Kidney (tissue), 14 donors: Measurements from ENCODE around the gene EGF. TPM values are rescaled to one million over a fixed set of nuclear protein-coding genes. Genes with fewer than 3 reads are reported as not detected.
A peak's percentile ranks its signal among the peaks of the same experiment; 100 is the strongest.

Source experiments
- DNase-seq, 5 donors: peaks; one replicate each; pipeline ENCODE4 v3.0.0-alpha.2; 2013 to 2020
- FAIRE-seq: peaks from 2 replicates; lab custom pipeline; 2012; peaks lifted over from hg19 to GRCh38; lab: Jason Lieb, UNC
- H3K27ac ChIP-seq, 2 donors: one replicate each; pipeline ENCODE4 v1.7.0; 2013; ENCODE audit warnings: low read depth in 2 of 2, low read length in 2 of 2, inconsistent platforms in 1 of 2
- H3K27me3 ChIP-seq: one replicate; pipeline ENCODE4 v1.7.1; 2013; ENCODE audit warnings: low read length, inconsistent platforms; ENCODE audit not compliant: control insufficient read depth, insufficient read depth
- H3K36me3 ChIP-seq, 3 donors: one replicate each; pipeline versions ENCODE4 v1.7.0 to v1.7.1; 2013; ENCODE audit warnings: low read length in 3 of 3, control low read depth in 1 of 3, inconsistent platforms in 1 of 3; ENCODE audit not compliant: insufficient read depth in 3 of 3, control insufficient read depth in 2 of 3
- H3K4me1 ChIP-seq, 3 donors: one replicate each; pipeline versions ENCODE4 v1.7.0 to v1.7.1; 2013; ENCODE audit warnings: low read length in 3 of 3, inconsistent platforms in 1 of 3, low read depth in 1 of 3; ENCODE audit not compliant: control insufficient read depth in 2 of 3, insufficient read depth in 2 of 3
- H3K4me3 ChIP-seq, 3 donors: one replicate each; pipeline versions ENCODE4 v1.7.0 to v1.8.1; 2013; ENCODE audit warnings: low read length in 3 of 3, control low read depth in 1 of 3, inconsistent platforms in 1 of 3
- H3K9ac ChIP-seq, 3 donors: one replicate each; pipeline versions ENCODE4 v1.7.0 to v1.7.1; 2013; ENCODE audit warnings: low read length in 3 of 3, control low read depth in 1 of 3, inconsistent platforms in 1 of 3
- H3K9me3 ChIP-seq, 3 donors: one replicate each; pipeline versions ENCODE4 v1.7.0 to v1.7.1; 2013; ENCODE audit warnings: low read length in 3 of 3, control low read depth in 1 of 3, inconsistent platforms in 1 of 3; ENCODE audit not compliant: control insufficient read depth in 2 of 3, insufficient read depth in 1 of 3
- CTCF ChIP-seq: IDR thresholded peaks from 3 replicates; pipeline ENCODE4 v1.5.1; 2012; ENCODE audit warnings: mild to moderate bottlenecking, moderate library complexity, borderline replicate concordance; ENCODE audit not compliant: insufficient read depth; ENCODE audit errors: extremely low read depth
- intact Hi-C: fragments of 100-400 bp; cut with DNase I; formaldehyde crosslinking; loops from one replicate; pipeline ENCODE4 v1.11.1; 2022
- polyA plus RNA-seq: library from polyadenylated mRNA; stranded (reverse); fragments of 350-450 nt; fragmentation: Illumina TruSeq; extraction: RNeasy Lipid Tissue Mini Kit (QIAGEN cat#74804); gene quantifications from one replicate; pipeline ENCODE4 v1.2.3, GENCODE V29; 2014; ENCODE audit warnings: low read depth, low replicate concordance; ENCODE audit not compliant: insufficient read depth
- total RNA-seq: library from RNA; stranded (reverse); fragmentation: NEBNext Ultra II Directional; extraction: Animal tissue kit (Norgen Biotek cat#: 25700); gene quantifications from one replicate; pipeline ENCODE4 v1.2.1, GENCODE V29; 2021
- donor health status: control.
- donor health status: control.
- donor health status: control.
- donor health status: control.
- donor health status: control.
- donor health status: DM: yes; HTN: yes; CAD: no.
- donor health status: Normal renal cell carcinoma (clear cell type).

EGF gene
- total and polyA plus RNA-seq, 2 donors from 2014 or later = 3.3 to 72.8 TPM

GRCh38 chr4:110019153-110019552 lies 106.5 kb downstream of the EGF start:
- Histone ChIP-seq H3K36me3 (no peaks in the 10 kb centered on the region), H3K4me3 (no peak overlapping the region), H3K9ac (no peak overlapping the region), H3K27me3 (no peaks in the 10 kb centered on the region), H3K9me3 (no peaks in the 10 kb centered on the region), H3K27ac (no peak overlapping the region), H3K4me1 (no peaks in the 10 kb centered on the region)
- TF ChIP-seq CTCF = no peak
- FAIRE-seq (no peak), DNase-seq (no peak)
- intact Hi-C loops = no loop called here

DNA sequence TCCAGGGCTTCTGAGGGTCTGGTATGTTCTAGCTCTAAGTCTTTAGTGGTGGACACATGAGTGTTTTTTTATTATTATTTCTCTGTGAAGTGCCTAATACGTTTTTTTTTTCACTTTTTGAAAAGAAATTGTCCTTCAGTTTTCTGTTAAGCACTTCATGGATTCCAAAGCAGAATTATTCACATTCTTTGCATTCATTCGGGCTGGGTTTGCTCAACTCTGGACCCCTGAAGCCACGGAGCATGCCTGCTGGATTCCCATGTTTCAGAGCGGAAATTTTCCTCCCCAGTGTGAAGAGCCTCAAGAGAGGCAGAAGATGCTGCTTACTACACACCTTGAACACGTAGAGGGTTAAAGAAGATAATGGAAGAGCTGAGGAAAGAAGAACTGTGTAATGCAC lies 107.5 kb downstream of the EGF start:
- no peak overlapping the region for H3K27ac ChIP-seq
- H3K4me3 ChIP-seq = no peak overlapping the region
- DNase-seq (peak in 2 of 5 donors; percentile 46 to 60), FAIRE-seq (no peak)
- no peaks in the 10 kb centered on the region for H3K36me3 ChIP-seq
- no peak overlapping the region for H3K9ac ChIP-seq
- no peaks in the 10 kb centered on the region for H3K27me3 ChIP-seq
- intact Hi-C loops = no loop called here
- no peaks in the 10 kb centered on the region for H3K4me1 ChIP-seq
- no peak for TF ChIP-seq CTCF
- H3K9me3 ChIP-seq = no peaks in the 10 kb centered on the region

DNA sequence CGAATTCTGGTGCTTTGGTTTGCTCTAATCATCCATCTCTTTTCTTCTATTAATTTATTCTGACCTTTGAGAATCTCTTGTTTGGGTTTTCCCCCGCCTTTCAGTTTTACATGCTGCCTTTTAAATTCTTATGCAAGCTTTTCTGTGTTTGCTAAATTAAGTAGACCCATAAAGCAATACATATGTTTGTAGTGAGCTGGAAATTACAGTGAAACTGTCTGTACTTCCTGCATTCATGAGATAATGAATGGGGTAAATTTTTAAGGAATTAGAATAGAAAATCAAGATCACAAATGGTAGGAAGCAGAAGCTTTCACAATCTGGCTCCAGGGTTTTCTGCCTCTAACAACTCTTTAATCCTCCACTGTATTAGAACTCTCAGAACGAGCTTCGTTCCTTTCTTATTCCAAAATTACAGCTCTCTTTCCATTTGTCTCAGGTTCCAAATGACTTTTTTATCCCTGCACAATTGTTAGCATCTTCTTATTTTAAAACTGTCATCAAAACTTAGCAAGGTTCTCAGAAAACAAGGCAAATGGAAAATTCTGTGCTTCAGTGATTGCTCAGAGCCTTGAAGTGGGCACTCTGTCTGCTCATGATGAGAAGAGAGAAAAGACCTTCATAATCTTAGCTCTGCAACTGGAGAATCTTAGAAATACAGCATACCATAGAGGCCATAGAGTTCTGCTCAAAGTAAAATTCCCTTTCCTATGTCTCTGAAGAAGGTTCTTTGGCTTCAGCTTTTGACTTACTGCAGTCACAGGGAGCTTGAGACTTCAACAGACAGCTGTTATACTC lies 108.2 kb downstream of the EGF start:
- H3K36me3 ChIP-seq = no peaks in the 10 kb centered on the region
- H3K27ac ChIP-seq = no peak overlapping the region
- H3K9me3 ChIP-seq = no peaks in the 10 kb centered on the region
- intact Hi-C loops = no loop called here
- no peak overlapping the region for H3K9ac ChIP-seq
- no peak for FAIRE-seq
- no peak overlapping the region for H3K4me3 ChIP-seq
- no peak for TF ChIP-seq CTCF
- H3K4me1 ChIP-seq = no peaks in the 10 kb centered on the region
- no peaks in the 10 kb centered on the region for H3K27me3 ChIP-seq
- no peak for DNase-seq
